GM18868 (cell line): ENCODE measurements around the gene RC3H2.
"Not testable (repeated sequence)": the region's sequence is repeated elsewhere in the genome, so short reads cannot be mapped to it uniquely, and the experiment has no call there.

Source experiments
- ATAC-seq: cut with Tn5 transposase; IDR thresholded peaks from one replicate; pipeline ENCODE4 v1.9.1; 2021; ENCODE audit warnings: mild to moderate bottlenecking, moderate library complexity; ENCODE audit not compliant: unreplicated experiment

RC3H2 gene

GRCh38 chr9:122810306-122810946 is 94.7 kb downstream of the RC3H2 start:
- peak; percentile 89 for ATAC-seq

GRCh38 chr9:122809261-122809660 is 95.9 kb downstream of the RC3H2 start:
- not testable (repeated sequence) for ATAC-seq

GRCh38 chr9:122808141-122808540 is 97.0 kb downstream of the RC3H2 start:
- ATAC-seq = no peak

- no peak for ATAC-seq
Measured at GRCh38 chr9:122807271-122807900, 97.8 kb downstream of the RC3H2 start.

- ATAC-seq = no peak
Measured at GRCh38 chr9:122806661-122807060, 98.5 kb downstream of the RC3H2 start.

GRCh38 chr9:122800066-122801060 is 104.8 kb downstream of the RC3H2 start, which contains the start of gene OR1K1:
OR1K1 (plus strand) TSS chr9:122800123; CDS start chr9:122800123, 0 bp downstream.
- ATAC-seq = no peak

- ATAC-seq = no peak
Measured at GRCh38 chr9:122797316-122798063, 107.7 kb downstream of the RC3H2 start.
